ENCODE data around the gene TOP3A. TPM values are rescaled to one million over a fixed set of nuclear protein-coding genes. Genes with fewer than 3 reads are reported as not detected.
"Not testable (repeated sequence)": the region's sequence is repeated elsewhere in the genome, so short reads cannot be mapped to it uniquely, and the experiment has no call there.

The TOP3A gene
- total and polyA plus RNA-seq, 2 of the 4 experiments (the other 2 are of a cell fraction): 13.4 to 21.3 TPM

GRCh38 chr17:18298061-18298460, 16.7 kb downstream of the TOP3A start:
- H3K36me3 ChIP-seq (ENCODE audit: control insufficient read depth, insufficient read depth, low read length): peaks cover 48% of the 10 kb centered on the region
- H4K8ac ChIP-seq (ENCODE audit: low read depth in 2 of 2, low read length in 2 of 2); H3K4me2 ChIP-seq (ENCODE audit: low read depth, low read length); H4K5ac ChIP-seq (ENCODE audit: low read depth, low read length); in situ Hi-C loops (cut with MboI; ENCODE audit: low sequenced_read_pairs); BruUV-seq (replicated peaks); H2BK120ac ChIP-seq (ENCODE audit: low read depth, low read length); H3K23ac ChIP-seq (ENCODE audit: low read depth, low read length); H3K9me3 ChIP-seq (ENCODE audit: control insufficient read depth, insufficient read depth, low read length); H3K14ac ChIP-seq (replicated peaks; ENCODE audit: low read depth, low read length); H2AFZ ChIP-seq (replicated peaks; ENCODE audit: low read length, poor library complexity); H3K56ac ChIP-seq (ENCODE audit: extremely low read depth, insufficient read depth, low read length); H3K27me3 ChIP-seq (ENCODE audit: control insufficient read depth, insufficient read depth, low read length); H4K91ac ChIP-seq (ENCODE audit: insufficient read depth, low read depth, low read length); H2BK15ac ChIP-seq (ENCODE audit: low read depth, low read length); intact Hi-C loops (cut with micrococcal nuclease); H2AK9ac ChIP-seq (replicated peaks; ENCODE audit: low read depth, low read length, poor library complexity); H2AK5ac ChIP-seq (ENCODE audit: low read depth, low read length); H3K4me3 ChIP-seq (ENCODE audit: insufficient read depth, low read depth, low read length); H3K4ac ChIP-seq (ENCODE audit: low read depth, low read length); CTCF ChIA-PET; H3K79me1 ChIP-seq (ENCODE audit: low read depth in 1 of 2, low read length in 2 of 2); H4K20me1 ChIP-seq (ENCODE audit: insufficient read depth, low read length); POLR2A ChIA-PET (ENCODE audit: unreplicated experiment); H2BK5ac ChIP-seq (ENCODE audit: low read depth, low read length, poor library complexity, severe bottlenecking); H3K18ac ChIP-seq (ENCODE audit: low read depth, low read length); DNase-seq; H3K9ac ChIP-seq (ENCODE audit: low read depth, low read length); ATAC-seq (ENCODE audit: low read depth); dilution Hi-C loops (cut with HindIII; ENCODE audit: low sequenced_read_pairs, unreplicated experiment); H3K4me1 ChIP-seq (ENCODE audit: control insufficient read depth, insufficient read depth, low read length); H3K27ac ChIP-seq (ENCODE audit: insufficient read depth, low read length); H2BK20ac ChIP-seq (ENCODE audit: low read depth, low read length); H3K9me1 ChIP-seq (ENCODE audit: insufficient read depth, low read length): not testable (repeated sequence)
- no CpG with 5 or more reads among the region's 30 CpGs for WGBS, 2 experiments (ENCODE audit: extremely low coverage in 2 of 2, insufficient read length in 1 of 2)

Data from IMR-90 (cell line).